K562 (cell line): ENCODE results near the gene SLC27A4. TPM values are rescaled to one million over a fixed set of nuclear protein-coding genes. Genes with fewer than 3 reads are reported as not detected.

Experiments used
- CHCHD3 ChIP-seq: fragments of 250-450 bp; sonication (Bioruptor Pico); IDR thresholded peaks from 2 replicates; pipeline ENCODE4 v2.1.2; 2022; ENCODE audit warnings: mild to moderate bottlenecking
- DPF2 ChIP-seq: fragments of 450-650 bp; IDR thresholded peaks from 2 replicates; pipeline ENCODE4 v1.6.1; 2016
- HDAC8 ChIP-seq: fragments of 450-650 bp; IDR thresholded peaks from 2 replicates; pipeline ENCODE4 v1.6.1; 2016; ENCODE audit warnings: mild to moderate bottlenecking, missing genetic modification characterization, moderate library complexity, missing compliant biosample characterization
- HIVEP1 ChIP-seq: fragments of 250-450 bp; sonication (Bioruptor Pico); IDR thresholded peaks from 2 replicates; pipeline ENCODE4 v1.4.0; 2020; ENCODE audit warnings: mild to moderate bottlenecking
- IRF2 ChIP-seq: sonication (generic); formaldehyde crosslinking; IDR thresholded peaks from 2 replicates; pipeline ENCODE4 v1.8.1; 2022; ENCODE audit warnings: mild to moderate bottlenecking, missing genetic modification reagents
- MCM3 ChIP-seq: fragments of 450-650 bp; IDR thresholded peaks from 2 replicates; pipeline ENCODE4 v1.6.1; 2016
- MTF1 ChIP-seq: fragments of 250-450 bp; sonication (Bioruptor Pico); IDR thresholded peaks from 2 replicates; pipeline ENCODE4 v1.9.0; 2021; ENCODE audit warnings: moderate library complexity, mild to moderate bottlenecking, inconsistent platforms, borderline replicate concordance
- NCOA1 ChIP-seq: fragments of 450-650 bp; IDR thresholded peaks from 2 replicates; pipeline ENCODE4 v1.6.1; 2016; ENCODE audit warnings: low read depth
- POU5F1 ChIP-seq: fragments of 150-350 bp; IDR thresholded peaks from 2 replicates; pipeline ENCODE4 v1.6.1; 2014; ENCODE audit warnings: borderline replicate concordance, low read length, low read depth, mild to moderate bottlenecking; ENCODE audit not compliant: partially characterized antibody
- SOX6 ChIP-seq: fragments of 450-650 bp; IDR thresholded peaks from 2 replicates; pipeline ENCODE4 v1.6.1; 2014; ENCODE audit warnings: mild to moderate bottlenecking
- STAT5A ChIP-seq: IDR thresholded peaks from 2 replicates; pipeline ENCODE4 v1.6.1; 2012; ENCODE audit warnings: low read length, inconsistent platforms, borderline replicate concordance
- TOE1 ChIP-seq, 2 experiments: fragments of 450-650 bp in 1 of 2; sonication (generic) in 1 of 2; formaldehyde crosslinking in 1 of 2; IDR thresholded peaks; 2 replicates each; pipeline versions ENCODE4 v1.7.1 to v1.8.0; 2016 to 2022; ENCODE audit warnings: borderline replicate concordance in 2 of 2, mild to moderate bottlenecking in 2 of 2, antibody characterized with exemption in 1 of 2, inconsistent platforms in 1 of 2, low read depth in 1 of 2, missing genetic modification reagents in 1 of 2, moderate library complexity in 1 of 2
- ZKSCAN1 ChIP-seq: fragments of 150-350 bp; IDR thresholded peaks from 2 replicates; pipeline ENCODE4 v1.6.1; 2016; ENCODE audit warnings: low read depth, low read length
- ZNF589 ChIP-seq: fragments of 200-800 bp; sonication (Bioruptor generic); IDR thresholded peaks from 2 replicates; pipeline ENCODE4 v1.6.1; 2016; ENCODE audit warnings: low read depth, missing genetic modification characterization, missing compliant biosample characterization
- ZNF668 ChIP-seq: fragments of 250-450 bp; sonication (Bioruptor Pico); IDR thresholded peaks from 2 replicates; pipeline ENCODE4 v1.8.0; 2022; ENCODE audit warnings: mild to moderate bottlenecking, inconsistent platforms
- ZNF695 ChIP-seq: fragments of 450-650 bp; formaldehyde crosslinking; IDR thresholded peaks from 2 replicates; pipeline ENCODE4 v1.4.0; 2020; ENCODE audit warnings: mild to moderate bottlenecking, moderate library complexity
- ZZZ3 ChIP-seq: fragments of 450-650 bp; IDR thresholded peaks from 2 replicates; pipeline ENCODE4 v1.6.1; 2016; ENCODE audit warnings: antibody characterized with exemption, mild to moderate bottlenecking, moderate library complexity
- polyA plus RNA-seq, 8 experiments: library from polyadenylated mRNA; depleted of rRNA in 4 of 8; stranded (reverse) in 5 of 8; unstranded in 3 of 8; fragments of >200 nt; fragmentation: Nextera tagmentation in 2 of 8; fragmentation: Illumina TruSeq in 1 of 8; extraction: Ambion mirVana in 2 of 8; extraction: Trizol in 1 of 8; gene quantifications; 2 replicates each; pipeline versions ENCODE4 v1.2.1 to v1.2.3, GENCODE V29; 2011 to 2014; ENCODE audit warnings: inconsistent platforms in 1 of 8, missing spikeins in 1 of 8
- total RNA-seq, 7 experiments: library from RNA; depleted of rRNA in 6 of 7; stranded (reverse); fragments of >200 nt in 6 of 7; fragmentation: Illumina TruSeq in 2 of 7; extraction: Trizol in 2 of 7; gene quantifications; 2 replicates each; pipeline versions ENCODE4 v1.2.1 to v1.2.3, GENCODE V29; 2011 to 2021; ENCODE audit warnings: low replicate concordance in 1 of 7
- TF ChIP-seq, protein P1 (sequence below): fragments of 250-450 bp; sonication (Bioruptor Pico); IDR thresholded peaks from 2 replicates; pipeline ENCODE4 v1.5.0; 2021
- TF ChIP-seq, protein P2 (sequence below): fragments of 250-450 bp; sonication (Bioruptor Pico); IDR thresholded peaks from 2 replicates; pipeline ENCODE4 v1.4.0; 2020
- TF ChIP-seq, protein P3 (sequence below): IDR thresholded peaks from 2 replicates; pipeline ENCODE4 v1.6.1; 2011; ENCODE audit warnings: borderline replicate concordance, low read depth, mild to moderate bottlenecking, moderate library complexity, low read length; ENCODE audit not compliant: insufficient read depth, poor library complexity, severe bottlenecking

Gene SLC27A4
- total and polyA plus RNA-seq, 9 of the 15 experiments (the other 6 are each of a cell fraction or from before 2014, with no cell fraction given) = 0.25 to 35.7 (median 14.0) TPM

DNA sequence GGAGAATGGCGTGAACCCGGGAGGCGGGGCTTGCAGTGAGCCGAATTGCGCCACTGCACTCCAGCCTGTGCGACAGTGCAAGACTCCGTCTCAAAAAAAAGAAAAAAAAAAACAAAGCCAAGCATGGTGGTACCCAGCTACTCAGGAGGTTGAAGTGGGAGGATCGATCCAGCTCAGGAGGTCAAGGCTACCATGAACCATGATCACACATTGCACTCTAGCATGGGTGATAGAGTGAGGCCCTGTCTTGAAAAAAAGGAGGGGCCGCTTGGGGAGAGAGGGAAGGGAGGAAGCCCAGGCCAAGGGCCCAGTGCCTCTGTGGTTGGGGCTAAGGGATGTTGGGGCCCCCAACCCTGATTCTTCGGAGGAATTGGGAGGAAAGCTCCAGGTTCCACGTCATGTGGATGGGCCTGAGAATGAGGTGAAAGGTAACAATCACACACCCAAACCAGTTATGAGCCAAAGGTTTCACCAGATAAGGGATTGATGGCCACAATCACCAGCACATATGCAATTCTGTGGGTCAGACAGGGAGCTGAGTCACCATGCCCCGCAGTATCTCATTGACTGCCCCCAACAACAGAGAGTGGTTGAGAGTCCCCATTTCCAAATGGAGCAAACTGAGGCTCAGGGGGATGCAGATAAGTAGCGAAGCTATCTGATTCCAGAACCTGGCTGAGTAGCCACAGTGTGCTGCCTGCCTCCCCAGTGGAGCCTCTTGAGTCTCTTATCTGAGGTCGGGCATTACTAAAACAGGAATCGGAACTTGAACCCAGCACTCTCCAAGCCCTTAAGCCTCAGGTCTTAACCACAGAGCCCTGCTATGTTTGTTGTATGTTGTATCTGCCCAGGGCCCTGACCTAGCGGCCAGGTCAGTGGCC is 43.7 kb upstream of the SLC27A4 start (continued):
- peak; percentile 71 for TF ChIP-seq STAT5A
- no peak for TF ChIP-seq DPF2
- TF ChIP-seq CHCHD3 (CRISPR knock-in tag) = no peak
- TF ChIP-seq SOX6 = no peak
- TF ChIP-seq MCM3 = no peak
- no peak for TF ChIP-seq HIVEP1
- no peak for TF ChIP-seq ZNF695 (CRISPR knock-in tag)
- peak; percentile 93 for TF ChIP-seq ZKSCAN1
- TF ChIP-seq, protein P1, sequence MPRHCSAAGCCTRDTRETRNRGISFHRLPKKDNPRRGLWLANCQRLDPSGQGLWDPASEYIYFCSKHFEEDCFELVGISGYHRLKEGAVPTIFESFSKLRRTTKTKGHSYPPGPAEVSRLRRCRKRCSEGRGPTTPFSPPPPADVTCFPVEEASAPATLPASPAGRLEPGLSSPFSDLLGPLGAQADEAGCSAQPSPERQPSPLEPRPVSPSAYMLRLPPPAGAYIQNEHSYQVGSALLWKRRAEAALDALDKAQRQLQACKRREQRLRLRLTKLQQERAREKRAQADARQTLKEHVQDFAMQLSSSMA (CRISPR knock-in tag) = no peak
- TF ChIP-seq, protein P2, sequence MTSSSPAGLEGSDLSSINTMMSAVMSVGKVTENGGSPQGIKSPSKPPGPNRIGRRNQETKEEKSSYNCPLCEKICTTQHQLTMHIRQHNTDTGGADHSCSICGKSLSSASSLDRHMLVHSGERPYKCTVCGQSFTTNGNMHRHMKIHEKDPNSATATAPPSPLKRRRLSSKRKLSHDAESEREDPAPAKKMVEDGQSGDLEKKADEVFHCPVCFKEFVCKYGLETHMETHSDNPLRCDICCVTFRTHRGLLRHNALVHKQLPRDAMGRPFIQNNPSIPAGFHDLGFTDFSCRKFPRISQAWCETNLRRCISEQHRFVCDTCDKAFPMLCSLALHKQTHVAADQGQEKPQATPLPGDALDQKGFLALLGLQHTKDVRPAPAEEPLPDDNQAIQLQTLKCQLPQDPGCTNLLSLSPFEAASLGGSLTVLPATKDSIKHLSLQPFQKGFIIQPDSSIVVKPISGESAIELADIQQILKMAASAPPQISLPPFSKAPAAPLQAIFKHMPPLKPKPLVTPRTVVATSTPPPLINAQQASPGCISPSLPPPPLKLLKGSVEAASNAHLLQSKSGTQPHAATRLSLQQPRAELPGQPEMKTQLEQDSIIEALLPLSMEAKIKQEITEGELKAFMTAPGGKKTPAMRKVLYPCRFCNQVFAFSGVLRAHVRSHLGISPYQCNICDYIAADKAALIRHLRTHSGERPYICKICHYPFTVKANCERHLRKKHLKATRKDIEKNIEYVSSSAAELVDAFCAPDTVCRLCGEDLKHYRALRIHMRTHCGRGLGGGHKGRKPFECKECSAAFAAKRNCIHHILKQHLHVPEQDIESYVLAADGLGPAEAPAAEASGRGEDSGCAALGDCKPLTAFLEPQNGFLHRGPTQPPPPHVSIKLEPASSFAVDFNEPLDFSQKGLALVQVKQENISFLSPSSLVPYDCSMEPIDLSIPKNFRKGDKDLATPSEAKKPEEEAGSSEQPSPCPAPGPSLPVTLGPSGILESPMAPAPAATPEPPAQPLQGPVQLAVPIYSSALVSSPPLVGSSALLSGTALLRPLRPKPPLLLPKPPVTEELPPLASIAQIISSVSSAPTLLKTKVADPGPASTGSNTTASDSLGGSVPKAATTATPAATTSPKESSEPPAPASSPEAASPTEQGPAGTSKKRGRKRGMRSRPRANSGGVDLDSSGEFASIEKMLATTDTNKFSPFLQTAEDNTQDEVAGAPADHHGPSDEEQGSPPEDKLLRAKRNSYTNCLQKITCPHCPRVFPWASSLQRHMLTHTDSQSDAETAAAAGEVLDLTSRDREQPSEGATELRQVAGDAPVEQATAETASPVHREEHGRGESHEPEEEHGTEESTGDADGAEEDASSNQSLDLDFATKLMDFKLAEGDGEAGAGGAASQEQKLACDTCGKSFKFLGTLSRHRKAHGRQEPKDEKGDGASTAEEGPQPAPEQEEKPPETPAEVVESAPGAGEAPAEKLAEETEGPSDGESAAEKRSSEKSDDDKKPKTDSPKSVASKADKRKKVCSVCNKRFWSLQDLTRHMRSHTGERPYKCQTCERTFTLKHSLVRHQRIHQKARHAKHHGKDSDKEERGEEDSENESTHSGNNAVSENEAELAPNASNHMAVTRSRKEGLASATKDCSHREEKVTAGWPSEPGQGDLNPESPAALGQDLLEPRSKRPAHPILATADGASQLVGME = 0 out of 2 replicates have a peak, but pooled peaks have one; percentile 60
- TF ChIP-seq, protein P3, sequence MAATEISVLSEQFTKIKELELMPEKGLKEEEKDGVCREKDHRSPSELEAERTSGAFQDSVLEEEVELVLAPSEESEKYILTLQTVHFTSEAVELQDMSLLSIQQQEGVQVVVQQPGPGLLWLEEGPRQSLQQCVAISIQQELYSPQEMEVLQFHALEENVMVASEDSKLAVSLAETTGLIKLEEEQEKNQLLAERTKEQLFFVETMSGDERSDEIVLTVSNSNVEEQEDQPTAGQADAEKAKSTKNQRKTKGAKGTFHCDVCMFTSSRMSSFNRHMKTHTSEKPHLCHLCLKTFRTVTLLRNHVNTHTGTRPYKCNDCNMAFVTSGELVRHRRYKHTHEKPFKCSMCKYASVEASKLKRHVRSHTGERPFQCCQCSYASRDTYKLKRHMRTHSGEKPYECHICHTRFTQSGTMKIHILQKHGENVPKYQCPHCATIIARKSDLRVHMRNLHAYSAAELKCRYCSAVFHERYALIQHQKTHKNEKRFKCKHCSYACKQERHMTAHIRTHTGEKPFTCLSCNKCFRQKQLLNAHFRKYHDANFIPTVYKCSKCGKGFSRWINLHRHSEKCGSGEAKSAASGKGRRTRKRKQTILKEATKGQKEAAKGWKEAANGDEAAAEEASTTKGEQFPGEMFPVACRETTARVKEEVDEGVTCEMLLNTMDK = no peak
- no peak for TF ChIP-seq ZNF589
- peak; percentile 74; the same call in 1 of the 2 replicates for TF ChIP-seq ZNF668 (CRISPR knock-in tag)
- no peak for TF ChIP-seq TOE1 (IDR thresholded peaks at IDR 0.05; ENCODE audit: borderline replicate concordance)
- no peak for TF ChIP-seq TOE1 (CRISPR knock-in tag; IDR thresholded peaks at IDR 0.05; ENCODE audit: borderline replicate concordance, low read depth)
- no peak for TF ChIP-seq ZZZ3
- peak; percentile 62; the same call in 1 of the 2 replicates for TF ChIP-seq HDAC8 (tag)
- no peak for TF ChIP-seq IRF2 (CRISPR knock-in tag)
- no peak for TF ChIP-seq MTF1 (CRISPR knock-in tag)
- peak; percentile 0 for TF ChIP-seq POU5F1
- no peak for TF ChIP-seq NCOA1
